Lower leg skin (tissue), 3 donors: Measurements from ENCODE around the gene PLPPR1.

Experiments used
- POLR2A ChIP-seq, 2 donors: fragments of 450-650 bp; IDR thresholded peaks; one replicate each; pipeline ENCODE4 v1.6.1; 2016 to 2017; ENCODE audit warnings: antibody characterized with exemption in 2 of 2, mild to moderate bottlenecking in 1 of 2, moderate library complexity in 1 of 2
- TF ChIP-seq, protein P1 (sequence below), 3 donors: fragments of 450-650 bp; IDR thresholded peaks; one replicate each; pipeline ENCODE4 v1.5.1; 2016; ENCODE audit warnings: antibody characterized with exemption in 3 of 3, mild to moderate bottlenecking in 3 of 3, moderate library complexity in 2 of 3

DNA sequence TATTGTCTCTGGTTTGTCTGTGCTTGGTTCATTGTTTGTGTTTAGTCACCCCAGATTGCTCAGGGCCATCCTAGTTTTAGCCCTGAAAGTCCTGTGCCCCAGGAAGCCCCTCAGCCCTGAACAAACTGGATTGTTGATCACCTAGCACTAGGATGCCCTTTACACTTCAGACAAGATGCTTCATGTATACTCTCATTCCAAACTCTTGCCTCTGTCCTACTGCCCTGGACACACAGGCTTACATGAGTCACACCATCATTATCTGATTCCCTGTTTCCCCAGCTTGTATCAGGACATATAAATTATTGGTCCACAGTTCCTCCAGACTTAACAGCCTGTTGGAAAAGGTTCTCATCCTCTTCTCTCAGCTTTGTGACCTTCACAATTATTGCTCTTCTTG lies 236.2 kb downstream of the PLPPR1 start:
- TF ChIP-seq, protein P1, sequence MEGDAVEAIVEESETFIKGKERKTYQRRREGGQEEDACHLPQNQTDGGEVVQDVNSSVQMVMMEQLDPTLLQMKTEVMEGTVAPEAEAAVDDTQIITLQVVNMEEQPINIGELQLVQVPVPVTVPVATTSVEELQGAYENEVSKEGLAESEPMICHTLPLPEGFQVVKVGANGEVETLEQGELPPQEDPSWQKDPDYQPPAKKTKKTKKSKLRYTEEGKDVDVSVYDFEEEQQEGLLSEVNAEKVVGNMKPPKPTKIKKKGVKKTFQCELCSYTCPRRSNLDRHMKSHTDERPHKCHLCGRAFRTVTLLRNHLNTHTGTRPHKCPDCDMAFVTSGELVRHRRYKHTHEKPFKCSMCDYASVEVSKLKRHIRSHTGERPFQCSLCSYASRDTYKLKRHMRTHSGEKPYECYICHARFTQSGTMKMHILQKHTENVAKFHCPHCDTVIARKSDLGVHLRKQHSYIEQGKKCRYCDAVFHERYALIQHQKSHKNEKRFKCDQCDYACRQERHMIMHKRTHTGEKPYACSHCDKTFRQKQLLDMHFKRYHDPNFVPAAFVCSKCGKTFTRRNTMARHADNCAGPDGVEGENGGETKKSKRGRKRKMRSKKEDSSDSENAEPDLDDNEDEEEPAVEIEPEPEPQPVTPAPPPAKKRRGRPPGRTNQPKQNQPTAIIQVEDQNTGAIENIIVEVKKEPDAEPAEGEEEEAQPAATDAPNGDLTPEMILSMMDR (IDR thresholded peaks at IDR 0.05), result no peak
- TF ChIP-seq POLR2A (IDR thresholded peaks at IDR 0.05), result no peak
